NCI-H2081 treated with DMSO at 0.1 percent for 48 hours (cell line): ENCODE measurements around the gene CAPS.
A peak's percentile ranks its signal among the peaks of the same experiment; 100 is the strongest.

ENCODE experiments used
- DNase-seq: peaks from one replicate; lab custom pipeline; 2025; lab: John Stamatoyannopoulos, UW

CAPS gene

DNA sequence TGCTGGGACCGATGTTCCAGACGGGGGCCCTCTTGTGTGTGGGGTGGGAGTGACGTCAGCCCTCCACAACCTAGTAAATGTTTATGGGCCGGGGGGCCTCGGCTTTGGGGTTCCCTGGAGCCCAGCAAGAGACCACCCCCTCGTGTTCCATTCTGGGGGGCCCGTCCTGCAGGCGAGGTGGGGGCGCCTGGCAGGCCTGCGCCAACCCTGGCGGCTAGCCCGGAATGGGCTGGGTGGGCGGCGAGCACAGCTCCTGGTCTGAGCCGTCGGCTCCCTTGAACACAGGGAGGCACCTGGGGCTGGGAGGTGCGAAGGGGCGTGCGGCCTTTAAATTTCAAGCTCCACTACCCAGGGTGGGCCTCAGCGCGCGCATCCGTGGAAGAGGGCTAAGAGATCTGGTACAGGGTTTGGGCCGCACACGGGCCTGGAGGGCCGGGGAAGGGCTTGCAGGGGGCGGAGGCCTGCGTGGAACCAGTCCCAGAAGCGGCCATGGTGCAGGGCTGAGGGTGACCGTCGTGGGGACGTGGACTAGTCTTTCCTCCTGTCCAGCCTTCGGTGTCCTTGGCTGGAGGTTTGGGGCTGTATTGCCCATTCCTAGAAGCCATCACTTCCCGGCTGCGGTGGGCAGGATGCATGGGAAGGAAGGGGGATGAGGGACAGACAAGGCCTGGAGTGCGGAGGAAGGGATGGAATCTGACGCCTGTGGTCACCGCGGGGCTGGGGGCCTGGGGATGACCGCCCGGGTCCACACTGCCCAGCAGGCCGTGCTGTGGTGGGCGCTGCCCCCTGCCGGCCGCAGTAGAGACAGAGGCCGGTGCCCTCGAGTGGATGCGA is 21.9 kb upstream of the CAPS start:
- DNase-seq = no peak

DNA sequence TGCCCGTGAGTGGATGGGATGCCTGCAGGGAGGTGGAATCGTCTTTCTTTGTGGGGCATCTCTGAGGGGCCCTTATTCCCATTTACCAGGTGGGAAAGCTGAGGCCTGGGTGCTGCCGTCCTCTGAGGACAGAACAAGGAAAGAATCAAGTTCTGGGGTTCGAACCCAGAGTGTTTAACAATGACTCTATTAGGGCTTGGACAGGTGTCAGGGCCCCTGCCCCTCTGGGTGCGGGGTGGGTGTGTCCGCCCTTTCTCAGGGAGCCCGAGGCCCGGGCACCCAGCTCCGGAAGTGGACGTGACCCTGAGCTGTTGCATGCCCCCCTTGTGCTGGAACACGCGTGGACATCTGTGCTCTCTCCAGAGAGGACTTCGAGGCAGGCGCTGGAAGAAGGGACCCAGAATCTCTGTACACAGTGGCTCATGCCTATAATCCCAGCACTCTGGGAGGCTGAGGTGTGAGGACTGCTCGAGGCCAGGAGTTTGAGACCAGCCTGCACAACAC is 21.2 kb upstream of the CAPS start:
- DNase-seq = no peak

DNA sequence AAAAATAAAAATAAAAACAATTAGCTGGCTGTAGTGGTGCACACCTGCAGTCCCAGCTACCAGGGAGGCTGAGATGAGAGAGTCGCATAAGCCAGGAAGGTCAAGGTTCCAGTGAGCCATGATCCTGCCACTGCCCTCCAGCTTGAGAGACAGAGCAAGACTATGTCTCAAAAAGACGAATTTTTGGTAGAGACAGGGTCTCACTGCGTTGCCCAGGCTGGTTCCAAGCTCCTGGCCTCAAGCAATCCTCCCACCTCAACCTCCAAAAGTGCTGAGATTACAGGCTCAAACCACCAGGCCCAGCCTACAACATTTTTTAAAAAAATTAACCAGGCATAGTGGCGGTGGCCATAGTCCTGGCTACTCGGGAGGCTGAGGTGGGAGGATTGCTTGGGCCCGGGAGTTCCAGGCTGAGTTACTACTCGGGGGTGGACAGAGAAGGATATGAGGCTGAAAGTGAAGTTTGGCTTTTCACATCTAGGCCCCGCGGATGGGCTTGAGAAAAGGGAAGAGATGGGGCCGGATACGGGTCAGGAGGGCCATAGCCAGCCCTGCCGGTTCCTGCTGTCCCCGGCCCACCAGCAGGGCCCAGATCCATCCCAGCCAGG is 20.7 kb upstream of the CAPS start:
- DNase-seq = no peak

DNA sequence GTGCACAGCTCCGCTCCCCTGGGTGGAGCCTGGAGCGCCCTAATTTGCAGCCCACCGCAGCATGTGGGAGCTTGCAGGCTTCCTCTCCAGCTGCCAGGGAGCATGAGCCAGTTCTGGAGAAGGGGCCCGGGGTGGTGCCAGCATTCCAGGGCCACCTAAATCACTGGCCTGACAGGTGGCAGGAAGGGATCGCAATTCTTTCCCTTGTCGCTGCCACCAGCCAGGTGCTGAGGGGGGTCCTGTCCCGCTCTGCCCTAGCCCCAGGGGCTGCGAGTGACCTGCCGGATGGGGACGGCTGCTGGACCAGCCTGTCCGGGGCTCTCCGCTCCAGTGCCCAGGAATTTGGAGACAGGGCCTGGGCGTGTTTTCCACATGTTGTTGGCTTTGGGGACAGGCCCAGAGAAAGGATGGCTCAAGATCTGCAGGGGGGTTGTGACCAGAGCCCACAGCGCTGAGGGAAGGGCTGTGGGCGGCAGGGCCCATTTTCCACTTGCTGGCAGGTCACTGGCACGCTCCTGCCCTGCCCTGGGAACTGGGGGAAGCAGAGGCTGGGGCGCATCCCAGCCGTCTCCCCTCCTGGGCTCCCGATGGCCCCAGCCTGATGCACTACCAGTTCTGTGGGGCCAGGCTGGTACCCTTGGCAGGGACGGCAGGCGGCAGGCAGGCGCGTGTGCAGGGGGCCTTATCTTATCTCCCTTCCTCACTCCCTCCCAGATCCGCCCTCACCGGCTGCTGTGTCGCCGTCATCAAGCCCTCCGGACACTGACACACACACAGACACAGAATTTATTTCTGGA is 19.9 kb upstream of the CAPS start:
- no peak for DNase-seq

DNA sequence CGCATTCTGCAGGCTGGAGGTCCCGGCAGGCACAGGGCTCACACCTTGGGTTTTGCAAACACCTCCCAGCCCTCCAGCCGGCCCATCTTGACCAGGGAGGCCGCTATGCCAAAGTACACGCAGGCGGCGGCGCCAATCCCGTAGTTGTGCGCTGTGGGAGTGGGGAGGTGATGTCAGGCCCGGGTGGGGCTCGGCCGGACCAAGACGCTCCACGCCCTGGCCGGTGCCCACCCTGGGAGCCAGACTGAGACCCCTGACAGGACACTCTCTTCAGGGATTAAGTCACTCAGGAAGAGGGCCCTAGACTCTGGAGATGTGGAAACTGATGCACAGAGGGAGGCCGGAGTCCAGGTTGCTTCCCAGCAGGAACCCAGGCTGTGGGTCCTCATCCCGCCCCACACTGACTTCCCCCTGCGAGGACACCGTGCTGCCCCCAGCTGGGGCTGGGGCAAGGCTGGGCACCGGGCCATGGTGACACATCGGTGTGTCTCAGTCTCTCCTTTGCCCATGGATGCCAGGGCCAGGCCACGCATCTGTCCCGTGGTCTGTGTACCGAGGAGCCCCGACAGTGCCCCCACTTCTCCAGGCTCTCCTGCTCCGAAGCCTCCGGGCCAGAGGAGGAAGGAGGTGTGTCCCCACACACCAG is 19.2 kb upstream of the CAPS start:
- no peak for DNase-seq

DNA sequence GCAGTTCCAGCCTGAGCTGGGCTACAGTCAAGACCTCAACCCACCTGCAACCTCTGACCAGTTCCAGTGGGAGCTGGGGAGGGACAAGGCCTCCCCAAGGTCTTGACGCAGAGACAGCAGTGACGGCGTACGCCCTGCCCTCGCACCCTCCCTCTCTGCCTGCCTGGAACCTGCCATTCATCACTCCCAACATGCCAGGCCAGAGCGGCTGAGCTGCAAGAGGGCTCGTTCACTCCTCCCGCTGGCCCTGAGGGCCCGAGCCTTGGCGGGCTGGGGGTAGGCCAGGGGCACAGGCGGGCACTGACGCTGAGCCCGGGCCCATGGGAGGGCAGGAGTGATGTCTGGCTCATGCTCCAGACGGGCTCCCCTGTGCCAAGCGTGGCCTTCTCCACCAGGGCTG is 18.6 kb upstream of the CAPS start:
- no peak for DNase-seq

DNA sequence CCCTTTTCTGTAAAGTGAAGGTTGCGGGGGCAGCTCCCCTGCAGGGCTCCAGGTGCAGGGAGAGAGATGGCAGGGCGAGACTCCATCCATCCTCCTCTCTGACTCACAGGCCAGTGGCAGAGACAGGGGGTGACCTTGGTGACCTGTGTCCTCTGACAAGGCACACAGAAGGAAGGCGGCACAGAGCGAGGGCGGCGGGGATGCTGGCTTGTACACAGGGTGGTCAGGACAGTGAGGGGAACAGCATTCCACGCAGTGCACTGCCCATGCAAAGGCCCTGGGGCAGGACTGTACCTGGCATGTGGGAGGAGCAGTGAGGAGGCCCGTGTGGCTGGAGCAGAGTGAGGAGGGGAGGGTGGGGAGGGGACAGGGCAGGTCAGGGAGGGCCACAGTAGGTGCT is 18.2 kb upstream of the CAPS start:
- no peak for DNase-seq

DNA sequence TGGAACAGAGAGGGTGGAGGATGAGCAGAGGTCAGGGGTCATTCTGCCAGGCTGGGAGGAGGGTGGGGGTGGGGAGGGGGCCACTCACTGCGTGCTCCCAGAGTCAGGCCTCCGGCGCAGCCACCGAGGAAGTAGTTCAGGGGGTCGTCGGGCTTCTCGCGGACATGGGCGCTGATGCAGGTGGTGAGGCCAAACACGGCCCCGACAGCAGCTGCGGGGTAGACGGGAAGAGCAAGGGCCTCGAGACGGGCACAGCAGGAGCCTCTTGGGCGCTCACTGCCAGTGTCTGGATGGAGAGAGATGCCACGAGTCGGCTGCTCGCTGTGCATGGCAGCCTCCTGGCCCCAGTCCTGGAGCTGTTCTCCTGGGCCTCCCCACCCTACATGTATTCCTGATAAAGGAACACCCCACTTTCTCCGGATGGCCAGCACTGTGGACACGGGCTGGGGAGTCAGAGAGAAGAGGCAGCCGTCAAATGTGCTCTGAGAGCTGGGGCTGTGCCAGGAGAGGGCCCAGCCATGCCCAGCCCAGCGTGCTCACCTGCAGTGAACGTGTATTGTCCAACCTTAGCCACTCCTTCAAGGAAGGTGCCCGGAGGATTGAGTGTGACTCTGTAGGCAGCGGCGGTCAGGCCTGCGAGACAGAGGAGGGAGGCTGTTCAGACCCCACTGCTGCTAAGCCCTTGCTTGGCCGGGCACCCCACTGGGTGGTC is 17.5 kb upstream of the CAPS start:
- DNase-seq = no peak

DNA sequence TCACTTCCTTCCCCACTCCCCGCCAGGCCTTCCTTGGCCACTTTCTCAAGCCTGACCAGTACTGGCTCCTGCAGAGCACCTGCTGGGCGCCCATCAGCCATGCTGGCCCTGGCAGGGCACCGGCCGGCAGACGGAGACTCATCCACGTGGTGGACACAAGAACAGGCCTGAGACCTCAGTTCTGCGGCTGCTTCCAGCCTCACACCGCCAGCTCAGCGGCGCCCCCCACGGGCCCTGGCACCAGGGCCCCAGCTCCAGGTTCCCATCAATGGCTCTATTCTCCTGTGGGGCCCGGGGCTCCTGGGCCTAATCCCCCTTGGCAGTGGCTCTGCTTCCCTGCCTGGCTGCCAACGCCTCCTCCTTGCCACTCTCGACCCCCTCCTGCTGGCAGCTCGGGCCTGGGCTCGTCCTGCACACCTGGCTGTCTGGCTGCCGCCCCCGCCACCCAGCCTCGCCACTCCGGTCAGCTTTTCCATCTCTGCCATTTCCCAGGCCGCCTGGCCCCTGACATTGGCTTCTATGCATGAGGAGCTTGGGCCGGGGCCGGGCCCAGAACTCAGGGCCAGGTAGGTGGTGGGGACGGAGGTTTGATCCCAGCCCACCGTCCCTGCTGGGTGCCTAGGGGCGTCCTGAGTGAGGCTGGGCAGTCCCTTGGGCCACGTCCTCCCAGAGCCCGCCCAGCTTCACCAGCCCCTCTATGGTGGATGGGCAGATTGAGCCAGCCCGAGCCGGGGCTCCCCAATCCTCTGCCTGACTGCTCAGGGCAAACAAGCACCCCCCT is 16.7 kb upstream of the CAPS start:
- no peak for DNase-seq

DNA sequence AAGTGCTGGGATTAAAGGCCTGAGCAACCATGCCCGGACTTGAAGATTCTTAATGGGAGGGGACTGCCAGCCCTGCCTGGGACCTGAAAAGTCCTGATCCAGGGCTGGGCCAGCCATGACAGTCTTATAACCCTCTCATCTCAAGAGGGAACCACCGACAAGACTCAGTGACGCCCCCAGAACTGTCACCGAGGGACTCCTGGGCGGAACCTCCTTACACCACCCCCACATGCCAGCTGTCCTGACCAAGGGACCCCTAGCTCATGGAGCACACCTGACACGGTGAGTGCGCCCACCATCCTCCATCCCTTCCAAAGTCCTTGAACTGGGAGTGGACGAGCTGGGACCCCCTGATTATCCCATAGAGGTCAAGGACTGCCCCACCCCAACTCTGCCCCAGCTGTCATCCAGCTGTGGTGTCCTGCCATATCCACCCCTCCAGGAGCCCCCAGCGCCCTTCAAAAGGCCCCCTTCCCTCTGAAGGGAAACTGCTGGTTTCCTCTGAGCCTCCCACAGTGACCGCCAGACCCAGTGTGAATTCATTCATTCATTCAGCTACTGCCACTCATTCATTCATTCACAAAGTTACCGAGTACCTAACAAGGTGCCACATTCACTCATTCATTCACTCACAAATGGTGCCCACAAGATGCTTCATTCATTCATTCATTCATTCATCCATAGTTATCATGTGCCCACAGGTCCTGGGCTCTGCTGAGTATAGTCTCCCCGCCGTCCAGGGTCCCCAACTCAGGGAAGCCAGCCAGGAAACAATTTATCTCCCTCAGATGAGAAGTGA is 14.1 kb upstream of the CAPS start:
- no peak for DNase-seq

DNA sequence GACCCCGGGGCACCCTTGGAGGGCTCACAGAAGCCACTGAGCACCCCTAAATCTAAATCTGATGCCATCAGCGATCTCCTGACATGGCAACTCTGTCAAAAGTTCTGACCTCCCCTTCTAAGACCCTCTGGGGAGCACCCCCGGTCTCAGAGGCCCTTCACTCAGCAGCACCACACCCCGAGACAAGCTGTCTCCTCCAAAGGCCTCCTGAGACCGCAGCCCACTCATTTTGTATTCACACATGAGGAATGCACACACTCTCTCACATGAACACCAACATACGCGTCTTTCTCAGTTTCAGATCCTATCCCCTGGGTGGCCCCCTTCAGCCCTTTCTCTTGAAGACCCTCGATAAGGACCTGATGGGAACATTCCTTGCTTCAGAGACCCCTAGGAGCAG is 13.1 kb upstream of the CAPS start:
- no peak for DNase-seq

DNA sequence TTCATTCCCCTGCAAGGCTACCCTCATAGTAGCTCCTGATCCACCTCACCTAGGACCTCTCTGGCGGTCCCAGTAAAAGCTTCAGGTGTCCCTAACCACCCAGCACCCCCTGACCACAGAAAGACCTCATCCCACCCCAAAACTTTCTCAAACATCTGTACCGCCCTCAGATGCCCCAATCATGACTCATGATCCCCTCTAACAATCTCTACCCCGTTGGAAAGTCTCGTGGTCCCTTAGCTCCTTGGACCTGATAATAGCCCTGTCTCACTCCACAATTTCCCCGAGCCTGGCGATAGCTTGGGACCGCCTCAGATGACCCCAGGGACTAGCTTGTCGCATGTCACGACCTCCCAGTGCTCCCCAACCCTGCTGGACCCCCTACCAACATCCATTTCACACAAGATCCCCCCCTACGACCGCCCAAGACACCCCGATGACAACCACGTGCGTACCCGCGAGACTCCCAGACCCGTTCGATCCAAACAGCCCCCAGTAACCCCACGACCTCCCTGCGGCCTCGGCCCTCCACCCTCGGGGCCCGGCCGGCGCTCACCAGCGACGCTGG is 10.9 kb upstream of the CAPS start:
- no peak for DNase-seq

DNA sequence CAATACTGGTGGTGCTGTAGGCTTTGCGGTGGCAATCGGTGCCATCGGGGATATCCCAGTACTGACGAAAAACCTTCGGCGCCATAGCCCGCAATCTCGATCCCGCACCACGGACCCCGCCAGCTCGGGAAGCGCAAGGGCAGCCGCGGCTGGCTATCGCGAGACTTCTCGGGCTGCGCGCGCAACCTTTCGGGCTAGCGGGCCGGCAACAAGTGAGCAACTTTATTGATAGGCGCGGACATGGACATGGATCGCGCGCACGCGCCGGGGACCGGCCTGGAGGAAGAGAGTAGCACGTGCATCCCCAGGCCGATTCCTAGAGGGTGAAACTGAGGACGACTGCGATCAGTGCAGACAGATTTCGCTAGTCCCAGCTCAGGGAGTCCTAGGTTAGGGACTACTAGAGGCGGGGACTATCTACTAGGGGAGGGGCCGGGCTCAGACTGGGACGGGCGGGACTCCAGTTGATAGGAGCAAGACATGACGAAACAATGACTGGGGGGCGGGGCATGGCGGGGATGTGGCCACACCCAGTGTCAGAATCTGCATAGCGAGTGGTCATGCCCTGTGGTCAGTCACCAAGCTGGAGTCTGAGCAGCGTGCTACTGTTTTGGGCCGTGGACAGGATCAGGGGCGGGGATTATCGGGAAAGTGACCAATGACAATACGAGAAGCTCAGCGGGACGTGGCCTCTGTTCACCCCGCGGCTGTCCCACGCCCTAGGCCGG is 10.3 kb upstream of the CAPS start, which contains the start of gene NDUFA11:
Gene NDUFA11, minus strand, starts transcription at position 167 of the 728 bp plus-strand sequence. Its CDS starts 82 bp downstream, at position 85.
- DNase-seq = peak; percentile 80

DNA sequence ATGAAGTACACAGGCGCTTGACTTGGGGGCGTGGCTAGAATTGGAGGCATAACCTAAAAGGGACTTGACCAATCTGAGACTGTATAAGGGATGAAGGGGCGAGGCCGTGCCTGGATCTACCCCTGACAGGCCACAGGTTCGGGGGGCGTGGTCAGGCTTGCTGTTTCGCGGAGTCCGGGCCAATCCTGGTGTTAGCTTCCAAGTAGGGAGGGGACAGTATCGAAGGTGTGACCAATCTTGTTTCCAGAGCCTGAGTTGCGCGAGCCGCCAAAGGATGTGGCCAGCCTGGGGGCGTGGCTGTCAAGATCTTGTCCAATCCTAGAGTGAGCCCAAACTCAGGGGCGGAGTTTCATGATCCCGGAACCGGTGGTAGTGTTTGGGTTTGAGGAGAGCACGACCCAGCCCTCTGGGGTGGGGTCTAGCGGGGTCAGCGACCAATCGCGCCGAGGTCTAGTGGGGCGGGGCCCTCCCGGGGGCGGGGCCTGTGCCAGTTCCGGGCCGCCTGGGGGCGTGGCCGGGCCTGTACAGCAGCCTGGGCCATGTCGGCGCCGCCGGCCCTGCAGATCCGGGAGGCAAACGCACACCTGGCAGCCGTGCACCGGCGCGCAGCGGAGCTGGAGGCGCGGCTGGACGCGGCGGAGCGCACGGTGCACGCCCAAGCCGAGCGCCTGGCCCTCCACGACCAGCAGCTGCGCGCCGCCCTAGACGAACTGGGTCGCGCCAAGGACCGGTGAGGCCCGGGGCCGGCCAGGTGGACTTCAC is 9.5 kb upstream of the CAPS start, which contains the start of gene VMAC:
Gene VMAC, plus strand, starts transcription at position 521 of the 762 bp plus-strand sequence. Its CDS starts 19 bp downstream, at position 540.
- peak; percentile 99 for DNase-seq

DNA sequence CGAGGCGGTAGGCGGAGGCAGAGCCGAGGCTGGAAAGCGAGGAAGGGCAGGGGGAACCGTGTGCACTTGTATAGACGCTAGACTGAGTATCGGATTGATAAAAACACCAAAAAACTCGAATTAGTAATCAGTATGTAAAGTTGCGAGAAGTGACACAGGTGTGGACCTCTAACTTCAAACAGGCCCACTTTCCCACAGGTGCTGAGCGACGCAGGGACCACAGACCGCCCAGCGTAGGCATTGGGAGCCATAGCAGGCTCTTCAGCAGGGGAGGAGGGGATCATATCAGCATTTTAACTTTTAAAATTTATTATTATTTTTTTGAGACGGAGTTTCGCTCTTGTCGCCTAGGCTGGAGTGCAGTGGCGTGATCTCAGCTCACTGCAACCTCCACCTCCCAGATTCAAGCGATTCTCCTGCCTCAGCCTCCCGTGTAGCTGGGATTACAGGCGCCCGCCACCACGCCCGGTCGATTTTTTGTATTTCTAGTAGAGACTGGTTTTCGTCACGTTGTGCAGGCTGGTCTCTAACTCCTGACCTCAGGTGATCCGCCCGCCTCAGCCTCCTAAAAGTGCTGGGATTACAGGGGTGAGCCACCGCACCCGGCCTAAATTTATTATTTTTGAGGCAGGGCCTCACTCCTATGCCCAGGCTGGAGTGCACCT is 8.8 kb upstream of the CAPS start:
- no peak for DNase-seq

DNA sequence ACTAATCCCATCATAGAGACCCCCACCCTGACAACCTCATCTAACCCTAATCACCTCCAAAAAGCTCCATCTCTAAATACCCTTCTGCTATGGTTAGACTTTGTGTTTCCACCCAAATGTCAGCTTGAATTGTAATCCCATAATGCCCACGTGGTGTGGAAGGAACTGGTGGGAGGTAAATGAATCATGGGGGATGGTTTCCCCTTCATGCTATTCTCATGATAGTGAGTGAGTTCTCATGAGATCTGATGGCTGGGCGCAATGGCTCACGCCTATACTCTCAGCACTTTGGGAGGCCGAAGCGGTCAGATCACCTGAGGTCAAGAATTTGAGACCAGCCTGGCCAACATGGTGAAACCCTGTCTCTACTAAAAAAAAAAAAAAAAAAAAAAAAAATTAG is 6.8 kb upstream of the CAPS start:
- DNase-seq = no peak

DNA sequence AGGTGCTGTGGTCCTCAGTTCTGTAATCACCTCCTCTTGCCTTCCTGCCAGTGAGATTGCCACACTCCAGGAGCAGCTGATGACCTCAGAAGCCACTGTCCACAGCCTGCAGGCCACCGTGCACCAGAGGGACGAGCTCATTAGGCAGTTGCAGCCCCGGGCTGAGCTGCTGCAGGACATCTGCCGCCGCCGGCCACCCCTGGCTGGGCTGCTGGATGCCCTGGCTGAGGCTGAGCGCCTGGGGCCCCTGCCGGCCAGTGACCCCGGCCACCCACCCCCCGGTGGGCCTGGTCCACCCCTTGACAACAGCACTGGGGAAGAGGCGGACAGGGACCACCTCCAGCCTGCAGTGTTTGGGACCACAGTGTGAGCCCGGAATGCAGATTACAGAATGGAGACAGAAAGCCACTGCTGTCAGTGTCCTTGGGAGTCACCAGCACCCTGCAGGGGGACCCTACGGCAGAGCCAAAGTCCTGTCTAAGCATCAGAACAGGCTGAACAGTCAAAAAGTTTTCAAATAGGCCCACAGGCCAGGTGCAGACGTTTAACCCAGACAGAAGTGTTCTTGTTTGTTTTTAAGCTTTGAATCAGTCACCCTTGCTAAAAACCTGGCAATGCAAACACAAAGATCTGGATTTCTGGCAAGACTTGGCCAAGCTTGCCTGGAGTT is 5.1 kb upstream of the CAPS start:
- DNase-seq = no peak
